ENCODE data around the gene SPINT4.

- TF ChIP-seq CTCF (IDR thresholded peaks at IDR 0.05; ENCODE audit: insufficient read depth, low read length) (no peak), POLR2AphosphoS5 (IDR thresholded peaks at IDR 0.05; ENCODE audit: low read depth) (no peak), SPI1 (IDR thresholded peaks at IDR 0.05; ENCODE audit: borderline replicate concordance, low read depth) (no peak)
Measured at GRCh38 chr20:45765307-45765875, 43.2 kb downstream of the SPINT4 start.
